GM12865 (cell line): Measurements from ENCODE around the gene TRIO.

Source experiments
- DNase-seq: peaks from one replicate; pipeline ENCODE4 v3.0.0; 2010; ENCODE audit warnings: low read depth
- H3K4me3 ChIP-seq: 2 replicates; pipeline ENCODE4 v1.5.1; 2011; ENCODE audit warnings: mild to moderate bottlenecking, low read depth, low read length, control low read depth
- TF ChIP-seq, protein P1 (sequence below): IDR thresholded peaks from 2 replicates; pipeline ENCODE4 v1.5.1; 2011; ENCODE audit warnings: low read length, control low read depth, low read depth, inconsistent platforms; ENCODE audit not compliant: insufficient read depth; ENCODE audit errors: missing control alignments

TRIO gene

DNA sequence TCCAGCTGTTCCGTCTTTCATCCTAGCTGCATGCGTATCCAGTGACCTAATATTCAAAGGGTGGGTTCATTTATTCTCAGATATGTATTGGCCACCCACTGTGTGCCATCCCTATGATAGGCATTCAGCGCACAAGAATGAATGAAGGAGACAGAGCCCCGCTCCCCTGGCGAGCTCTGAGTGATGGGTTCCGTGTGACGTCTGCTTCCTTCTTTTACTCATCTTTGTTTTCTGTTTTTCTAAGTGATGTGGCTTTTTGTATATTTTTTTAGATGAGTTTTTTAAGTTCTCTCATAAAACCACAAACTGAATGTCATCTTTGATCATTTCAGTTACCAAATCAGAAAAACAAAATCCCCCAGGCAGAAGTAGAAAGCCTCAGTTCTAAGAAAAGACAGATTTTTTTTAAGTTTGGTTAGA is 270.2 kb downstream of the TRIO start:
- TF ChIP-seq, protein P1, sequence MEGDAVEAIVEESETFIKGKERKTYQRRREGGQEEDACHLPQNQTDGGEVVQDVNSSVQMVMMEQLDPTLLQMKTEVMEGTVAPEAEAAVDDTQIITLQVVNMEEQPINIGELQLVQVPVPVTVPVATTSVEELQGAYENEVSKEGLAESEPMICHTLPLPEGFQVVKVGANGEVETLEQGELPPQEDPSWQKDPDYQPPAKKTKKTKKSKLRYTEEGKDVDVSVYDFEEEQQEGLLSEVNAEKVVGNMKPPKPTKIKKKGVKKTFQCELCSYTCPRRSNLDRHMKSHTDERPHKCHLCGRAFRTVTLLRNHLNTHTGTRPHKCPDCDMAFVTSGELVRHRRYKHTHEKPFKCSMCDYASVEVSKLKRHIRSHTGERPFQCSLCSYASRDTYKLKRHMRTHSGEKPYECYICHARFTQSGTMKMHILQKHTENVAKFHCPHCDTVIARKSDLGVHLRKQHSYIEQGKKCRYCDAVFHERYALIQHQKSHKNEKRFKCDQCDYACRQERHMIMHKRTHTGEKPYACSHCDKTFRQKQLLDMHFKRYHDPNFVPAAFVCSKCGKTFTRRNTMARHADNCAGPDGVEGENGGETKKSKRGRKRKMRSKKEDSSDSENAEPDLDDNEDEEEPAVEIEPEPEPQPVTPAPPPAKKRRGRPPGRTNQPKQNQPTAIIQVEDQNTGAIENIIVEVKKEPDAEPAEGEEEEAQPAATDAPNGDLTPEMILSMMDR, result no peak
- H3K4me3 ChIP-seq, result no peak overlapping the region
- no peak for DNase-seq

DNA sequence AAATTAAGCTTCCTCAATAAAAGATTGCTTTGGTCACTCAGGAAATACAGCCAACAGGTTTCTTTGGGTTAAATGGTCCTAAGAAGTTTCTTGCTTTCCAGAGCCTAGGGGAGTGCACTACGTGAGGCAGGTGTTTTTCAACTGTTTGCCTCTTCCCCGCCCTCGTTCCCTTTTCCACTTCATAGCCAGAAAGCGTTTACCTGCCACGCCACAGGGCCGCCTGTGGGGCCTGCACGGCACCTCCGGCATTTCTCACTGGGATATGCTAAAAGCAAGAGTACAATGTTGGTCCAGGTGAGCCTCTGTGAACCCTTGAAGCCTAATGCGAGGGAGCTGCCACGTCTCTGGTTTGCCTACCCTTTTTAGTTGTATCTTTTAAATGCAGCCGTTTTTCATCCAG is 270.9 kb downstream of the TRIO start:
- DNase-seq, result no peak
- H3K4me3 ChIP-seq, result no peak overlapping the region
- TF ChIP-seq, protein P1, result no peak

DNA sequence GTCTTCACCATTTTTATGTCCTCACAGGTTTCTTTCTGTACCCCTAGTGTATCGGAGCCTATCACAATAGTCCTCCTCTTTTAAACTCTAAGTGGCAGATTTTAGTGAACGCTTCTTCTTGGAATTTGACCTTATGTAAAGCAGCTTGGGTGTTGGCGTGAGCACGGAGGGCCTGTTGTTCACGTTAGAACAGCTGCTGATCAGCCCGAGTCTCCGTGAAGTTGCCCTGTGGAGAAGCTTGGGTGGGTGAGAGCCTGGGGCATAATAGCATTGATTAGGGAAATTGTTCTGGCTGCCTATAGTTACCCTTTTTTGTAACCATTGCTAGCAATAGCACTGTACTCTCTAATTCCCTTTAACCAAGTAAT is 271.5 kb downstream of the TRIO start:
- no peak for DNase-seq
- no peak overlapping the region for H3K4me3 ChIP-seq
- TF ChIP-seq, protein P1, result no peak

DNA sequence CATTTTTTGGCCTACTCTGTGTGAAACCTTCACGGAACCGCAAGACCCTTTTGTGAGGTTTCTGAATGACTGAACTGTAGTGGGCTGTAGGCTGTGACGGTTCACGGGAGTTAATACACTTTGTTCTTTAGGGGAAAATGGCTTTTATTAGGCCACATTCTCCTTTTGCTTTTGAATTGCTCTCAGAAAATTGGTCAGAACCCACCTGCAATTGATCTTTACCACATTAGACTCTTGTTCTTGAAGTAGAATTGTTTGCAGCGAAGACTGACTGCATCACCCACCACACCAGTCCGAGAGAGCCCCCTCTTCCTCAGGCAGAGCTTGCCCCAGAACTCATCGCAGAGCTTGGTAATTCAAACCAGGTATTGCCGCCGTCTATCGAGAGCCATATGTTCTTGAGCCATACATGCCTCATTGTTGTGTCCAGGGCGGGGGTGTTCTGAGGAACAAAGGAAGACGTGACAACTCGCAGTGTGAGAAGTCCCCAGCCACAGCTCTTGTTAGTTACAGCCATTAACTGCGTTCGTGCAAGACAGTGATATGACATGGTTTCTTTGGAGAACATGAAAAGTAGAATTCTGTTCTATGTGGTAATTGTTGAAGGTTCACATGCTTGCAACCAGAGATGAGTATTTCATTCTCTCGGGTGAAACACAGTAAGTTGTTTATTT is 272.0 kb downstream of the TRIO start:
- TF ChIP-seq, protein P1, result no peak
- peak overlapping the region; percentile 10; the same call in 1 of the 2 replicates for H3K4me3 ChIP-seq
- peak; percentile 84 for DNase-seq

DNA sequence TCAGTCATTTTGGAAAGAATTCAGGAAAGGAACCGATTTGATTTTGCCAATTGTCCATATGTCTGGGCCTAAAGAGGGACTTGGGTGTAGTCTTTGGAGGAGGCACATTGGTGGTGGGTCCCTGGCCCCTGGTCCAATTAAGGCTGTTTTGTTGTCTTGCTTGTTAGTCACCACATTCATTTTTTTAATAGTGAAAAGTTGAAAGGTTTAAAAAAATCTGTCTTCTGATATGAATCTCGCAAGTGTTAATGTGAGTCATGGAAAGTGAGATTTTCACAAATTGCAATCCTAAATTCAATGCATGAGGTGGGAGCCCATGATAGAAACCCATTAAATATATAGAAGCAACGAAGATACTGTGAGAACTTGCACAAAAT is 272.5 kb downstream of the TRIO start:
- TF ChIP-seq, protein P1, result no peak
- DNase-seq, result peak; percentile 62
- H3K4me3 ChIP-seq, result peak overlapping the region; percentile 10; the same call in 1 of the 2 replicates

DNA sequence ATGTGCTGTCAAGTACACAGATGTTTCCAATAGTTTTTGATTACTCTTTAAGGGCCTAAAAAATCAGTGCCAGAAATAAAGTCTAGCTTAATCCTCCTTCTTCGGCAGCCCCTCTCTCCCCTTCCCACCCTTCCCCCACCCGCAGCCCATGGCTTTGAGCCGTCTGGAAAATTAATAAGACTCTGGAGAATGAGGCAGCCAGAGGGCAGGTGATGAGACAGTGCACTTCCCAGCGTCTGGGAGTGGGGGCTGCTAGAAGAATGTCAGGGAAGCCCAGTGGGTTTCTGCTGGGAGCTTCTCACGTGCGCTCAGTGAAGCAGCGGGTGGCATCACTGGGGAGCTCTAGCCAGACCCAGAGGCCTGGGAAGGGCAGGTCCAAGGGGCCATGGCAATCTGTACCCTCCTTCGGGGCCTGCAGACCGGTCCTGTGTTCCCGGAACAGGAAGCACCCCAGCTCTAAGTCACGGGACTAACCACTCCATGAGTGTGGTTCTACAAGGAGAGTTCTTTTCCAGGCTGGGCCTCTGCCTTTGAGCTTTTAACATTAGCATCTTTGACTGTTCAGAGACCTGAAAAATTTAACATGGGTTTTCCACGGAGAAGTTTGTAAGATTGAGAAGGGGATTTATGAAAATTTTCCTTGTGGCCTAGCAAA is 273.6 kb downstream of the TRIO start:
- TF ChIP-seq, protein P1, result no peak
- H3K4me3 ChIP-seq, result no peak overlapping the region
- peak; percentile 19 for DNase-seq

DNA sequence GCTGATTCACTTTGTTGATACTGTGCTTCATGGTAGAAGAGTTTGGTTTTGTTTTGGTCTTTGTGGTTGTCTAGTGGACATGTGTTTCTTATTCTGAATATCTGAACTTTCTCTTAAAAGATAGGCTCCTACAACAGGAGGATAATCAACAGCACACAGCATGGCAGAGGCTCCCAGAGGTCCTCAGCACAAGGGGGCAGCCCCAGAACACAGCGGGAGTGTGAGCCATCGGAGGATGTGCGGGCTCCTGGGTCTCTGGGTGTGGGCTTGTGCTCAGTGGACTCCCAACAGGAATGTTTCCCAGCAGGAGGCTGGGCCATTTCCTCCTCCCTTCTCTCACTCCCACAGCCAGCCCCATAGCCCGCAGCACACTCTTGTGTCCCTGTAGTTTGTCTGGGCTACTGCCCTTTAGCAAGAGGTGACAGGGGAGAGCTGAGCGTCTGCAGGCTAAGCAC is 274.2 kb downstream of the TRIO start:
- DNase-seq, result peak; percentile 33
- H3K4me3 ChIP-seq, result no peak overlapping the region
- TF ChIP-seq, protein P1, result no peak
